NCI-H2227 (cell line): ENCODE measurements around the gene FAM216A.
"Not testable (repeated sequence)": the region's sequence is repeated elsewhere in the genome, so short reads cannot be mapped to it uniquely, and the experiment has no call there.

Source experiments
- DNase-seq: peaks from one replicate; lab custom pipeline; 2025; ENCODE audit not compliant: unreplicated experiment; lab: John Stamatoyannopoulos, UW

Gene FAM216A

GRCh38 chr12:110468214-110469048, at the start of gene FAM216A, which contains the start of gene GPN3:
Gene FAM216A, plus strand, starts transcription at chr12:110468845. Its CDS starts 31 bp downstream, at chr12:110468876.
Gene GPN3, minus strand, starts transcription at chr12:110468257. Its CDS starts 54 bp downstream, at chr12:110468203.
- DNase-seq, result peak; percentile 99

- not testable (repeated sequence) for DNase-seq
These were observed 48.0 kb upstream of the FAM216A start for GRCh38 chr12:110420644-110421043.

- no peak for DNase-seq
These were observed 47.4 kb upstream of the FAM216A start for GRCh38 chr12:110421159-110421661.

GRCh38 chr12:110421701-110422100, 46.9 kb upstream of the FAM216A start:
- DNase-seq, result no peak

- no peak for DNase-seq
These were observed 44.4 kb upstream of the FAM216A start for GRCh38 chr12:110424237-110424636.

- no peak for DNase-seq
These were observed 42.2 kb upstream of the FAM216A start for GRCh38 chr12:110426406-110426805.

- not testable (repeated sequence) for DNase-seq
These were observed 39.0 kb upstream of the FAM216A start for GRCh38 chr12:110429676-110430075.

- DNase-seq, result no peak
These were observed 36.6 kb upstream of the FAM216A start for GRCh38 chr12:110431957-110432587.

GRCh38 chr12:110436231-110436630, 32.4 kb upstream of the FAM216A start:
- no peak for DNase-seq

- no peak for DNase-seq
These were observed 24.2 kb upstream of the FAM216A start for GRCh38 chr12:110444455-110444854.

- DNase-seq, result peak; percentile 98
These were observed 18.7 kb upstream of the FAM216A start, which contains the start of gene ARPC3 for GRCh38 chr12:110449799-110450497. Gene ARPC3, minus strand, starts transcription at chr12:110450337. Its CDS starts 77 bp downstream, at chr12:110450260.

- DNase-seq, result no peak
These were observed 17.4 kb upstream of the FAM216A start for GRCh38 chr12:110451263-110451662.

GRCh38 chr12:110453569-110454296, 14.9 kb upstream of the FAM216A start:
- DNase-seq, result no peak

- no peak for DNase-seq
These were observed 9.9 kb upstream of the FAM216A start for GRCh38 chr12:110458756-110459155.

- not testable (repeated sequence) for DNase-seq
These were observed 7.5 kb upstream of the FAM216A start for GRCh38 chr12:110461189-110461588.

GRCh38 chr12:110465024-110465423, 3.6 kb upstream of the FAM216A start:
- DNase-seq, result no peak

- not testable (repeated sequence) for DNase-seq
These were observed 2.9 kb upstream of the FAM216A start for GRCh38 chr12:110465765-110466164.

- DNase-seq, result no peak
These were observed 1.9 kb upstream of the FAM216A start for GRCh38 chr12:110466791-110467190.

- DNase-seq, result no peak
These were observed 815 bp upstream of the FAM216A start for GRCh38 chr12:110467847-110468213.

GRCh38 chr12:110475426-110475825, 6.8 kb downstream of the FAM216A start:
- no peak for DNase-seq
